HepG2 (cell line): ENCODE results near the gene AP3B2. TPM values are rescaled to one million over a fixed set of nuclear protein-coding genes. Genes with fewer than 3 reads are reported as not detected.

ENCODE experiments used
- ATAC-seq: fragments of 200-7000 bp; cut with Tn5 transposase; 3 replicates; pipeline ENCODE4 v1.9.1; 2020; ENCODE audit warnings: mild to moderate bottlenecking, moderate library complexity
- BruUV-seq: library from RNA; stranded (reverse); fragments of 400-500 nt; replicated peaks from 2 replicates; lab custom pipeline; 2021; lab: Mats Ljungman, UMichigan
- CTCF ChIA-PET: fragments of 300-600 bp; formaldehyde crosslinking; extraction: SDS; loops from one replicate; lab custom pipeline; 2021; ENCODE audit warnings: low total read pairs, inconsistent platforms, low intra/inter-chr PET ratio; lab: Yijun Ruan, JAX
- POLR2A ChIA-PET: fragments of 350-600 bp; sonication (Branson Sonifier 250); formaldehyde crosslinking; loops from one replicate; lab custom pipeline; 2020; ENCODE audit warnings: antibody characterized with exemption, inconsistent platforms; lab: Yijun Ruan, JAX
- DNase-seq: peaks from one replicate; pipeline ENCODE4 v3.0.0-alpha.2; 2015; ENCODE audit warnings: low spot score
- FAIRE-seq: peaks from 3 replicates; lab custom pipeline; 2011; peaks lifted over from hg19 to GRCh38; lab: Jason Lieb, UNC
- H2AFZ ChIP-seq: one replicate; pipeline ENCODE4 v1.6.1; 2011; ENCODE audit warnings: low read length, inconsistent platforms
- H3K27ac ChIP-seq: fragments of 300-600 bp; 3 replicates; pipeline ENCODE4 v1.8.0; 2011; ENCODE audit warnings: mixed run types, mild to moderate bottlenecking, mixed read lengths, low read length, inconsistent platforms; ENCODE audit not compliant: insufficient read depth; ENCODE audit errors: extremely low read length
- H3K27me3 ChIP-seq, 2 experiments: fragments of 200-600 bp in 1 of 2; 2 replicates in 1 of 2; 3 replicates in 1 of 2; pipeline versions ENCODE4 v1.6.0 to v1.8.0; 2011; ENCODE audit warnings: low read length in 2 of 2, mild to moderate bottlenecking in 2 of 2, moderate library complexity in 2 of 2, inconsistent platforms in 1 of 2; ENCODE audit not compliant: insufficient read depth in 2 of 2, control insufficient read depth in 1 of 2
- H3K36me3 ChIP-seq, 2 experiments: fragments of 200-600 bp in 1 of 2; replicated peaks in 1 of 2; 2 replicates in 1 of 2; 3 replicates in 1 of 2; pipeline versions ENCODE4 v1.5.1 to v1.8.0; 2011; ENCODE audit warnings: low read length in 2 of 2, inconsistent platforms in 1 of 2; ENCODE audit not compliant: insufficient read depth in 2 of 2, control insufficient read depth in 1 of 2
- H3K4me1 ChIP-seq: 2 replicates; pipeline ENCODE4 v1.5.1; 2012; ENCODE audit warnings: low read length, inconsistent platforms; ENCODE audit not compliant: insufficient read depth
- H3K4me2 ChIP-seq: 2 replicates; pipeline ENCODE4 v1.6.0; 2011; ENCODE audit warnings: low read depth, low read length, inconsistent platforms
- H3K4me3 ChIP-seq, 3 experiments: fragments of 200-600 bp in 1 of 3; sonication (generic), shearing (Covaris generic) in 1 of 3; replicated peaks in 1 of 3; 2 replicates each; pipeline ENCODE4 v1.5.1; 2011 to 2016; ENCODE audit warnings: low read length in 3 of 3, inconsistent platforms in 2 of 3, low read depth in 2 of 3, mild to moderate bottlenecking in 2 of 3, control low read depth in 1 of 3, mixed read lengths in 1 of 3; ENCODE audit not compliant: insufficient read depth in 1 of 3
- H3K79me2 ChIP-seq: one replicate; pipeline ENCODE4 v1.6.1; 2011; ENCODE audit warnings: low read length, inconsistent platforms; ENCODE audit not compliant: insufficient read depth
- H3K9ac ChIP-seq: 2 replicates; pipeline ENCODE4 v1.6.0; 2011; ENCODE audit warnings: mild to moderate bottlenecking, low read depth, low read length, inconsistent platforms; ENCODE audit not compliant: insufficient read depth
- H3K9me3 ChIP-seq: 2 replicates; pipeline ENCODE4 v1.5.1; 2012; ENCODE audit warnings: mild to moderate bottlenecking, low read length
- H4K20me1 ChIP-seq: 2 replicates; pipeline ENCODE4 v1.6.0; 2011; ENCODE audit warnings: inconsistent platforms, mild to moderate bottlenecking, low read length, moderate library complexity; ENCODE audit not compliant: insufficient read depth
- DMAP1 ChIP-seq: IDR thresholded peaks from 2 replicates; pipeline ENCODE4 v1.6.1; 2016
- HOXA5 ChIP-seq: sonication (generic); formaldehyde crosslinking; IDR thresholded peaks from 2 replicates; pipeline ENCODE4 v1.4.0; 2020; ENCODE audit warnings: missing genetic modification reagents
- MEIS1 ChIP-seq: sonication (generic); formaldehyde crosslinking; IDR thresholded peaks from 2 replicates; pipeline ENCODE4 v1.9.0; 2021; ENCODE audit warnings: mild to moderate bottlenecking, missing genetic modification reagents, moderate library complexity, borderline replicate concordance
- RBAK ChIP-seq: sonication (generic); formaldehyde crosslinking; IDR thresholded peaks from 2 replicates; pipeline ENCODE4 v1.5.1; 2020; ENCODE audit warnings: mild to moderate bottlenecking, missing genetic modification reagents
- REST ChIP-seq, 2 experiments: IDR thresholded peaks; 2 replicates each; pipeline ENCODE4 v1.6.1; 2011 to 2012; ENCODE audit warnings: low read length in 2 of 2, borderline replicate concordance in 1 of 2, low read depth in 1 of 2, mild to moderate bottlenecking in 1 of 2, moderate library complexity in 1 of 2
- SRY ChIP-seq: sonication (generic); formaldehyde crosslinking; IDR thresholded peaks from 2 replicates; pipeline ENCODE4 v1.8.0; 2022; ENCODE audit warnings: mild to moderate bottlenecking, missing genetic modification reagents
- TSC22D2 ChIP-seq: sonication (generic); formaldehyde crosslinking; IDR thresholded peaks from 2 replicates; pipeline ENCODE4 v1.5.1; 2020; ENCODE audit warnings: missing genetic modification reagents, mild to moderate bottlenecking, borderline replicate concordance
- ZFP82 ChIP-seq: sonication (generic); formaldehyde crosslinking; IDR thresholded peaks from 2 replicates; pipeline ENCODE4 v1.5.1; 2020; ENCODE audit warnings: mild to moderate bottlenecking, missing genetic modification reagents, borderline replicate concordance
- ZMYM3 ChIP-seq: sonication (generic); formaldehyde crosslinking; IDR thresholded peaks from 2 replicates; pipeline ENCODE4 v1.5.1; 2020; ENCODE audit warnings: mild to moderate bottlenecking, missing genetic modification reagents
- ZNF230 ChIP-seq: sonication (generic); formaldehyde crosslinking; IDR thresholded peaks from 2 replicates; pipeline ENCODE4 v1.4.0; 2020; ENCODE audit warnings: mild to moderate bottlenecking, missing genetic modification reagents
- ZNF407 ChIP-seq: sonication (generic); formaldehyde crosslinking; IDR thresholded peaks from one replicate; pipeline ENCODE4 v1.5.1; 2020; ENCODE audit warnings: mild to moderate bottlenecking, missing genetic modification reagents; ENCODE audit errors: not compliant biosample characterization
- ZNF414 ChIP-seq: sonication (generic); formaldehyde crosslinking; IDR thresholded peaks from 2 replicates; pipeline ENCODE4 v1.5.0; 2020; ENCODE audit warnings: missing genetic modification reagents
- ZNF891 ChIP-seq: sonication (generic); formaldehyde crosslinking; IDR thresholded peaks from 2 replicates; pipeline ENCODE4 v1.5.0; 2020; ENCODE audit warnings: mild to moderate bottlenecking, missing genetic modification reagents
- whole genome bisulfite sequencing: methylation state at CpG from one replicate; pipeline ENCODE4 v1.1.6; 2017; ENCODE audit warnings: low lambda C conversion rate; 5-methylcytosine and 5-hydroxymethylcytosine counted together
- in situ Hi-C: cut with HindIII; loops from 2 replicates; pipeline ENCODE4 v1.10.0; 2017; ENCODE audit warnings: low pct_unique_long_range_greater_than_20kb; ENCODE audit not compliant: extremely low pct_ligation_motif_present
- intact Hi-C: fragments of 100-400 bp; cut with micrococcal nuclease; formaldehyde crosslinking; loops from one replicate; pipeline ENCODE4 v1.10.0; 2022; ENCODE audit not compliant: unreplicated experiment
- polyA plus RNA-seq, 8 experiments: library from polyadenylated mRNA; depleted of rRNA in 3 of 8; stranded (reverse) in 7 of 8; unstranded in 1 of 8; fragments of >200 nt; fragmentation: Illumina TruSeq in 4 of 8; extraction: Trizol in 4 of 8; gene quantifications; 2 replicates each; pipeline versions ENCODE4 v1.2.1 to v1.2.3, GENCODE V29; 2011 to 2016; ENCODE audit warnings: low read depth in 4 of 8, missing spikeins in 1 of 8, mixed read lengths in 1 of 8; ENCODE audit not compliant: insufficient read depth in 1 of 8
- total RNA-seq, 5 experiments: library from RNA; depleted of rRNA; stranded (reverse); fragments of >200 nt; fragmentation: Illumina TruSeq; extraction: Trizol; gene quantifications; 2 replicates each; pipeline ENCODE4 v1.2.3, GENCODE V29; 2016; ENCODE audit warnings: low read depth in 1 of 5

AP3B2 gene
- total and polyA plus RNA-seq, 2 of the 13 experiments (the other 11 are each of a cell fraction or from before 2014, with no cell fraction given), result not detected

GRCh38 chr15:82742134-82742533, 32.5 kb upstream of the AP3B2 start:
- Histone ChIP-seq H3K27ac (no peak overlapping the region), H3K4me1 (no peaks in the 10 kb centered on the region), H3K27me3 (no peaks in the 10 kb centered on the region), H3K79me2 (no peaks in the 10 kb centered on the region), H3K4me2 (no peak overlapping the region), H3K36me3 (no peaks in the 10 kb centered on the region), H4K20me1 (no peaks in the 10 kb centered on the region), H2AFZ (no peak overlapping the region), H3K9ac (no peak overlapping the region), H3K9me3 (no peaks in the 10 kb centered on the region), H3K4me3 (no peak overlapping the region)
- intact Hi-C loops, result no loop called here
- BruUV-seq, result no TSS peak
- no peak for FAIRE-seq
- ChIA-PET POLR2A (no interaction called here), CTCF (no interaction called here)
- 80% methylated on average over 3 of the region's 3 CpGs for WGBS
- in situ Hi-C loops, result no loop called here
- no peak for ATAC-seq
- no peak for DNase-seq
- no peak for TF ChIP-seq ZNF407 (CRISPR knock-in tag)
- no peak for TF ChIP-seq ZNF891
- TF ChIP-seq RBAK (CRISPR knock-in tag), result no peak
- no peak for TF ChIP-seq ZMYM3 (CRISPR knock-in tag)
- TF ChIP-seq ZNF414 (CRISPR knock-in tag), result no peak
- no peak for TF ChIP-seq ZFP82 (CRISPR knock-in tag)
- no peak for TF ChIP-seq SRY (CRISPR knock-in tag)
- no peak for TF ChIP-seq TSC22D2 (CRISPR knock-in tag)
- TF ChIP-seq ZNF230 (CRISPR knock-in tag), result no peak
- no peak for TF ChIP-seq DMAP1 (CRISPR knock-in tag)
- no peak for TF ChIP-seq HOXA5 (CRISPR knock-in tag)
- TF ChIP-seq REST (IDR thresholded peaks at IDR 0.05; ENCODE audit: borderline replicate concordance in 1 of 2, low read depth in 1 of 2, low read length in 2 of 2), result no peak
- TF ChIP-seq MEIS1 (CRISPR knock-in tag), result no peak
